Right lobe of liver (tissue), 6 donors: Measurements from ENCODE around the gene PRKCQ. TPM values are rescaled to one million over a fixed set of nuclear protein-coding genes. Genes with fewer than 3 reads are reported as not detected.
"Not testable (repeated sequence)": the region's sequence is repeated elsewhere in the genome, so short reads cannot be mapped to it uniquely, and the experiment has no call there.

Source experiments
- ATAC-seq, 4 donors: fragments of 200-7000 bp; cut with Tn5 transposase; one replicate each; pipeline ENCODE4 v1.9.1; 2020; ENCODE audit warnings: mild to moderate bottlenecking in 4 of 4, moderate library complexity in 4 of 4
- DNase-seq, 3 donors: peaks; one replicate each; pipeline ENCODE4 v3.0.0-alpha.2; 2020
- H3K27ac ChIP-seq, 3 donors: fragments of 200-600 bp; one replicate each; pipeline ENCODE4 v1.8.0; 2022
- H3K27me3 ChIP-seq, 2 donors: fragments of 200-600 bp; one replicate each; pipeline ENCODE4 v1.8.0; 2022
- H3K36me3 ChIP-seq, 4 donors: fragments of 200-600 bp; sonication (generic) in 1 of 4; one replicate each; pipeline versions ENCODE4 v1.5.1 to v1.8.0; 2017 to 2022; ENCODE audit warnings: control low read depth in 1 of 4
- H3K4me1 ChIP-seq, 4 donors: fragments of 200-600 bp; sonication (generic) in 1 of 4; one replicate each; pipeline versions ENCODE4 v1.5.1 to v1.8.0; 2017 to 2022; ENCODE audit warnings: control low read depth in 1 of 4
- H3K4me3 ChIP-seq, 3 donors: fragments of 200-600 bp; one replicate each; pipeline ENCODE4 v1.8.0; 2022
- H3K9me3 ChIP-seq, 4 donors: fragments of 200-600 bp; sonication (generic) in 1 of 4; one replicate each; pipeline versions ENCODE4 v1.5.1 to v1.8.0; 2017 to 2022; ENCODE audit warnings: control low read depth in 1 of 4
- CTCF ChIP-seq, 4 donors: fragments of 200-600 bp in 3 of 4; fragments of 450-650 bp in 1 of 4; IDR thresholded peaks; one replicate each; pipeline versions ENCODE4 v1.5.1 to v1.8.0; 2016 to 2022; ENCODE audit warnings: antibody characterized with exemption in 4 of 4, mild to moderate bottlenecking in 2 of 4
- POLR2A ChIP-seq: fragments of 450-650 bp; IDR thresholded peaks from one replicate; pipeline ENCODE4 v1.6.1; 2017; ENCODE audit warnings: antibody characterized with exemption, mild to moderate bottlenecking
- WGBS: methylation state at CpG from one replicate; pipeline ENCODE4 v1.1.6; 2018; ENCODE audit warnings: low coverage, low lambda C conversion rate; ENCODE audit not compliant: insufficient coverage; ENCODE audit errors: missing lambda C conversion rate; 5-methylcytosine and 5-hydroxymethylcytosine counted together
- intact Hi-C, 2 donors: fragments of 100-400 bp; cut with DNase I; formaldehyde crosslinking; loops; one replicate each; pipeline versions ENCODE4 v1.11.2 to v1.14.1; 2022
- total RNA-seq, 6 experiments: library from RNA; depleted of rRNA in 2 of 6; stranded (reverse); fragments of >200 nt in 2 of 6; fragmentation: NEBNext Ultra II Directional in 3 of 6; extraction: Animal tissue kit (Norgen Biotek cat#: 25700) in 3 of 6; gene quantifications; one replicate each; pipeline versions ENCODE4 v1.1.0 to v1.2.4, GENCODE V29; 2016 to 2023
- donor health status: DM: no; HTN: yes; CAD: no.
- donor health status: DM: no; HTN: no; CAD: no.
- donor health status: DM: no; HTN: no; CAD: no.
- donor health status: DM: no; HTN: yes; CAD: no.
- donor health status: DM: no; HTN: yes; CAD: no.

Gene PRKCQ
- total RNA-seq, 6 experiments from 2014 or later = 0.12 to 0.60 (median 0.16) TPM

DNA sequence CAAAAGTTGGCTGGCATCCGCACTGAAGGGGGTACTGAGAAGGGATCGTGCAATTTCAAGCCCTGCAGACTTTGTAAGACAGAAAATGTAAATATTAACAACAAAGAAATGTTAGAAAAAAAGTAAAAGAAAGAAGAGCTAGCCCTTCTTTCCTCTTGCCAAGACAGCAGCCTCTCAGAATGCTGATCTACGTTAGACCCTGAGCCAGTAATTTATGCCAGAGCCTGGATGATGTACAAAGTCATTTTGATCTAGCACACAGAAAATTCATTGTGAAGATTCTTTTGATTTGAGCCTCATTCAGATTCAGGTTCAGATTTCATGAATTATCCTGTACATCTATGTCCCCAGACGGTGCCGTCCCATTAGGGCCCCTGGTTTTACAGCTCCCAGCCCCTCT lies 105.2 kb downstream of the PRKCQ start:
- H3K36me3 ChIP-seq = no peaks in the 10 kb centered on the region
- TF ChIP-seq POLR2A = no peak
- H3K4me1 ChIP-seq = no peaks in the 10 kb centered on the region
- H3K27me3 ChIP-seq = no peaks in the 10 kb centered on the region
- no peak overlapping the region for H3K4me3 ChIP-seq
- intact Hi-C loops = no loop called here
- H3K27ac ChIP-seq = no peak overlapping the region
- ATAC-seq (no peak), DNase-seq (no peak)
- WGBS = 66% methylated on average over 5 of the region's 5 CpGs
- H3K9me3 ChIP-seq = no peaks in the 10 kb centered on the region

- Histone ChIP-seq H3K36me3 (no peaks in the 10 kb centered on the region), H3K27me3 (no peaks in the 10 kb centered on the region), H3K9me3 (no peaks in the 10 kb centered on the region), H3K4me3 (no peak overlapping the region), H3K4me1 (no peaks in the 10 kb centered on the region), H3K27ac (no peak overlapping the region)
- no peak for DNase-seq
- intact Hi-C loops = no loop called here
- 47% methylated on average over 6 of the region's 6 CpGs for WGBS
- ATAC-seq = peak in 2 of 4 donors; percentile 29 to 36
- TF ChIP-seq POLR2A (no peak), CTCF (IDR thresholded peaks at IDR 0.05) (no peak)
These were observed 106.1 kb downstream of the PRKCQ start for GRCh38 chr10:6473901-6474370.

DNA sequence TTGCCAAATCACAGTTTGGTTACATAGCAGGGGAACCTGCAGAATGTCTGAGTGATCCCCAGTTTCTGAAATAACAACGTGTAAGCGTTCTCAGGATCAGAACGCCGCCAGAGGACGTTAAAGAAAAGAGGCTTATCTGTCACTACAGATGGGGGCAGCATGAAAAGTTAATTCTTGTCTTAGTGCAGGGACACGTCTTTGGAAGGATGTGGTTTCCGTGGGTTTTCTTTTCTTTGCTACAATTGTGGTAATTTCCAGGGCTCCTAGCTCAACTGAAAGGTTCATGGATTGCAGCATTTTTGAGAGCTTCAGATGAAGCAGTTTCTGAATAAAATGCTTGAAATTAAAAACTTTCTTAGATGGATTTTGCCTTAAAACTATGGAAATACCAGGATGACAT lies 106.6 kb downstream of the PRKCQ start:
- Histone ChIP-seq H3K4me1 (no peaks in the 10 kb centered on the region), H3K4me3 (no peak overlapping the region), H3K36me3 (no peaks in the 10 kb centered on the region), H3K27ac (no peak overlapping the region), H3K9me3 (no peaks in the 10 kb centered on the region), H3K27me3 (no peaks in the 10 kb centered on the region)
- WGBS = 58% methylated on average over 7 of the region's 7 CpGs
- ATAC-seq (peak in 1 of 4 donors; percentile 25), DNase-seq (no peak)
- TF ChIP-seq CTCF (IDR thresholded peaks at IDR 0.05) (no peak), POLR2A (no peak)
- intact Hi-C loops = no loop called here

DNA sequence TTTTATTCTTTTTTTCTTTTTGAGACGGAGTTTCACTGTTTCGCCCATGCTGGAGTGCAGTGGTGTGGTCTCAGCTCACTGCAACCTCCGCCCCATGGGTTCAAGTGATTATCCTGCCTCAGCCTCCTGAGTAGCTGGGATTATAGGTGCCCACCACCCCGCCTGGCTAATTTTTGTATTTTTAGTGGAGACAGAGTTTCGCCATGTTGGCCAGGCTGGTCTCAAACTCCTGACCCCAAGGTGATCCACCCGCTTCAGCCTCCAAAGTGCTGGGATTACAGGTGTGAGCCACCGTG lies 107.4 kb downstream of the PRKCQ start:
- ATAC-seq, H3K4me1 ChIP-seq, DNase-seq, H3K9me3 ChIP-seq, H3K27me3 ChIP-seq, intact Hi-C loops, H3K4me3 ChIP-seq, H3K27ac ChIP-seq, H3K36me3 ChIP-seq: not testable (repeated sequence)
- 66% methylated on average over 6 of the region's 7 CpGs for WGBS

DNA sequence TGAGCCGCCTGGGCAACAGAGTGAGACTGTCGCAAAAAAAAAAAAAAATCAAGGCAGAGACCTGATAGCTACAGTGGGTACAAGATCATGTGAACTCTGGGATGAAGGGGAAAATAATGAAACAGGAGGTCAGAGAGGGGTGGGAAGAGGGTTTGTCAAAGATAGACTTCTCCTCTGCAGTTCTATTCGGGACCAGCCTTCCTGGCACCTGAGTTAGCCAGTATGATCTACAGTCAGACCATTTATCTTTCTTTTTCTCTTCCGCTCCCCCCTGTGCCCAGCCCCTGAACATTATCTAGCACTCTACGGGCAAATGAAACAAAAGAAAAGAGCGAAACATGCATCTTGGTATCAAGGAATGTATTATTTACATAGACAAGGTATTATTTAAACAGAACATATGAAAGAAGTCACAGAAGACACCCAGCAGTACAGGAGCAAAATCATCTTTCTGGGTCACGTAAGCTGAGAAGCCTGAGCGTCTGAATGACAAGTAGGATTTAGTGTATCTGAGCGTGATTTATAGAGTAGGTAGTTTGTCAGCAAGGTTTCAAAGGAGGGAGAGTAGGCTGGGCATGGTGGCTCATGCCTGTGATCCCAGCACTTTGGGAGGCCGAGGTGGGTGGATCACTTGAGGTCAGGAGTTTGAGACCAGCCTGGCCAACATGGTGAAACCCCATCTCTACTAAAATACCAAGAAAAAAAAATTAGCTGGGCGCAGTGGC lies 109.0 kb downstream of the PRKCQ start:
- whole genome bisulfite sequencing = 78% methylated on average over 11 of the region's 11 CpGs
- no peak overlapping the region for H3K27ac ChIP-seq

More for the DNA sequence above, 109.0 kb downstream of the PRKCQ start:
- intact Hi-C loops = no loop called here
- TF ChIP-seq POLR2A (no peak), CTCF (IDR thresholded peaks at IDR 0.05) (no peak)
- ATAC-seq (no peak), DNase-seq (no peak)
- H3K27me3 ChIP-seq = no peaks in the 10 kb centered on the region
- H3K4me3 ChIP-seq = no peak overlapping the region
- no peaks in the 10 kb centered on the region for H3K4me1 ChIP-seq
- H3K36me3 ChIP-seq = no peaks in the 10 kb centered on the region
- H3K9me3 ChIP-seq = no peaks in the 10 kb centered on the region
